Gastroesophageal sphincter (tissue), 4 donors: ENCODE results near the gene DDAH2. TPM values are rescaled to one million over a fixed set of nuclear protein-coding genes. Genes with fewer than 3 reads are reported as not detected.
A peak's percentile ranks its signal among the peaks of the same experiment; 100 is the strongest.

Experiments
- ATAC-seq: fragments of 150-250 bp; one replicate; pipeline ENCODE4 v1.9.1; 2016; ENCODE audit warnings: mild to moderate bottlenecking, moderate library complexity
- H3K27ac ChIP-seq, 4 donors: fragments of 200-600 bp; sonication (generic) in 3 of 4; 1 replicate in 3 of 4; 2 replicates in 1 of 4; pipeline ENCODE4 v1.5.1; 2016 to 2019
- H3K27me3 ChIP-seq: fragments of 200-600 bp; sonication (generic); one replicate; pipeline ENCODE4 v1.5.1; 2019
- H3K36me3 ChIP-seq, 2 donors: fragments of 200-600 bp; sonication (generic); one replicate each; pipeline ENCODE4 v1.5.1; 2019; ENCODE audit warnings: control low read depth in 1 of 2
- H3K4me1 ChIP-seq, 3 donors: fragments of 200-600 bp; sonication (generic); 1 replicate in 2 of 3; 2 replicates in 1 of 3; pipeline ENCODE4 v1.5.1; 2016 to 2019; ENCODE audit warnings: control low read depth in 2 of 3
- H3K4me3 ChIP-seq, 2 donors: fragments of 200-600 bp; sonication (generic); one replicate each; pipeline ENCODE4 v1.5.1; 2019; ENCODE audit warnings: mild to moderate bottlenecking in 1 of 2, moderate library complexity in 1 of 2
- H3K9me3 ChIP-seq, 3 donors: fragments of 200-600 bp; sonication (generic); one replicate each; pipeline ENCODE4 v1.5.1; 2017 to 2019; ENCODE audit warnings: control low read depth in 2 of 3
- EP300 ChIP-seq: sonication (generic); formaldehyde crosslinking; IDR thresholded peaks from one replicate; pipeline ENCODE4 v1.6.1; 2017; ENCODE audit warnings: antibody characterized with exemption, mild to moderate bottlenecking
- POLR2A ChIP-seq, 2 donors: fragments of 450-650 bp; IDR thresholded peaks; one replicate each; pipeline ENCODE4 v1.6.1; 2017; ENCODE audit warnings: antibody characterized with exemption in 2 of 2, mild to moderate bottlenecking in 2 of 2, moderate library complexity in 1 of 2
- POLR2AphosphoS5 ChIP-seq: sonication (generic); formaldehyde crosslinking; IDR thresholded peaks from one replicate; pipeline ENCODE4 v1.6.1; 2017; ENCODE audit warnings: antibody characterized with exemption
- WGBS, 2 donors: methylation state at CpG; one replicate each; pipeline ENCODE4 v1.1.5; 2018; ENCODE audit warnings: low coverage in 1 of 2; 5-methylcytosine and 5-hydroxymethylcytosine counted together
- total RNA-seq, 4 donors: library from RNA; depleted of rRNA; stranded (reverse); fragments of >200 nt; gene quantifications; one replicate each; pipeline ENCODE4 v1.1.0, GENCODE V29; 2016
- TF ChIP-seq, protein P1 (sequence below), 4 experiments: fragments of 200-600 bp in 2 of 4; fragments of 450-650 bp in 2 of 4; sonication (generic) in 1 of 4; IDR thresholded peaks; one replicate each; pipeline ENCODE4 v1.5.1; 2017 to 2019; ENCODE audit warnings: antibody characterized with exemption in 4 of 4, mild to moderate bottlenecking in 2 of 4, moderate library complexity in 2 of 4

The DDAH2 gene
- total RNA-seq, 4 donors from 2014 or later, result 75.6 to 127 (median 99.0) TPM

GRCh38 chr6:31705931-31706330, 23.2 kb downstream of the DDAH2 start:
- no peaks in the 10 kb centered on the region for H3K36me3 ChIP-seq
- TF ChIP-seq EP300 (no peak), POLR2AphosphoS5 (no peak), POLR2A (IDR thresholded peaks at IDR 0.05) (no peak)
- TF ChIP-seq, protein P1, sequence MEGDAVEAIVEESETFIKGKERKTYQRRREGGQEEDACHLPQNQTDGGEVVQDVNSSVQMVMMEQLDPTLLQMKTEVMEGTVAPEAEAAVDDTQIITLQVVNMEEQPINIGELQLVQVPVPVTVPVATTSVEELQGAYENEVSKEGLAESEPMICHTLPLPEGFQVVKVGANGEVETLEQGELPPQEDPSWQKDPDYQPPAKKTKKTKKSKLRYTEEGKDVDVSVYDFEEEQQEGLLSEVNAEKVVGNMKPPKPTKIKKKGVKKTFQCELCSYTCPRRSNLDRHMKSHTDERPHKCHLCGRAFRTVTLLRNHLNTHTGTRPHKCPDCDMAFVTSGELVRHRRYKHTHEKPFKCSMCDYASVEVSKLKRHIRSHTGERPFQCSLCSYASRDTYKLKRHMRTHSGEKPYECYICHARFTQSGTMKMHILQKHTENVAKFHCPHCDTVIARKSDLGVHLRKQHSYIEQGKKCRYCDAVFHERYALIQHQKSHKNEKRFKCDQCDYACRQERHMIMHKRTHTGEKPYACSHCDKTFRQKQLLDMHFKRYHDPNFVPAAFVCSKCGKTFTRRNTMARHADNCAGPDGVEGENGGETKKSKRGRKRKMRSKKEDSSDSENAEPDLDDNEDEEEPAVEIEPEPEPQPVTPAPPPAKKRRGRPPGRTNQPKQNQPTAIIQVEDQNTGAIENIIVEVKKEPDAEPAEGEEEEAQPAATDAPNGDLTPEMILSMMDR (IDR thresholded peaks at IDR 0.05), result no peak
- WGBS, 2 donors, result 82 to 96% methylated on average over 3 to 5 of the region's 6 CpGs

DNA sequence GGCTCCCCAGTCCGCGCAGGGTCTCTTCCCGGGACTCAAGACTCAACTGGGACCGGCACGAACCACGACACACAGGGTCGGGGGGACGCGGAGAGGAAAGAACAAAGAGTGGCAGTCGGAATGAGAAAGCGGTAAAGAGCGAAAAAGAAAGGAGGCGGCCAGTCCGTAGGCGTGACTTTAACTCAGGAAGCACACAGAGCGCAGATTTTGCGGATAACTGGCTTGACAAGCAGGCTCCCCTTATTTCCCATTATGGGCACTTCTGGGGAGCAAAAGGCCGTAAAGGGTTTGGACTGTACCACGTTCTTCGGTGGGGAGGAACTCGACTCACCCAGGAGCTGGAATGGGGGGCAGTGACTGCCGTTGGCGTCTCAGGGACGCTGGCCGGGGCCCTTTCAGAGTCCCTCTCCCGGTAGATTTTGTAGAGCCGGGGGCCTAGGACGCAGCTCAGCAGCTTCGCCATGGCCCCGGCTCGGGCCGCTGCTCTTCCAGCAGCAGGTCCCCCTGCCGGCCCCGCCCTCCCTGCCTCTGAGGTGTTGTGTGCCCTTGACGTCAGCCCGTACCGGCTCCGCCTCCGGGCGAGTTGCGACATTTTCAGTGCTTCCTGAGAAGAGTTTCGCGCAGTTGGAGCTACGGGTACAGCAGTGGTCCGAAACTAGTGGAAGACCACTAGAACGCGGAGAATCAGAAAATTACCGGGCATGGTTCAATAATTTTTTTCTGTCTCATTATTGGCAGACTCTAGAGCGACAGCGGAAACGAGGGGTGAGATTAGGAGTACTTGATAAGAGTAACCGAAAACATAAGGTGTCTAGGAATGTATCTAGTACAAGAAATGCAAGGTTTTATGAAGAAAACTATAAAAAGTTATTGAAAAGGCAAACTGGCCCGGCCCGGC, 26.0 kb downstream of the DDAH2 start, which contains the start of gene ABHD16A:
TSS of gene ABHD16A (minus strand) at position 506 of the 898 bp plus-strand sequence. CDS start at position 463, 43 bp downstream.
- WGBS, 2 donors, result 2 to 3% methylated on average over 23 to 26 of the region's 54 CpGs
- TF ChIP-seq, protein P1 (IDR thresholded peaks at IDR 0.05), result peak in 3 of 4 experiments; percentile 14 to 40 (median 31)
- TF ChIP-seq POLR2AphosphoS5, result peak; percentile 97
- no peak for TF ChIP-seq EP300
- TF ChIP-seq POLR2A (IDR thresholded peaks at IDR 0.05), result peak; percentile 93 to 97
- Histone ChIP-seq H3K27ac (peak within 1 kb of the TSS; percentile 87 to 97 (median 94)), H3K9me3 (no peaks in the 10 kb centered on the region), H3K36me3 (peaks cover 0 to 25% of the 10 kb centered on the region in 2 donors), H3K27me3 (no peaks in the 10 kb centered on the region), H3K4me3 (peak within 1 kb of the TSS; percentile 58 to 98), H3K4me1 (peaks cover 6 to 37% (median 19%) of the 10 kb centered on the region in 3 donors)
- peak; percentile 98 for ATAC-seq

More at GRCh38 chr6:31705931-31706330, 23.2 kb downstream of the DDAH2 start:
- Histone ChIP-seq H3K27me3 (peaks cover 8% of the 10 kb centered on the region), H3K9me3 (no peaks in the 10 kb centered on the region), H3K4me3 (no peak overlapping the region), H3K27ac (no peak overlapping the region), H3K4me1 (peaks cover 6 to 22% (median 16%) of the 10 kb centered on the region in 3 donors)
- no peak for ATAC-seq

DNA sequence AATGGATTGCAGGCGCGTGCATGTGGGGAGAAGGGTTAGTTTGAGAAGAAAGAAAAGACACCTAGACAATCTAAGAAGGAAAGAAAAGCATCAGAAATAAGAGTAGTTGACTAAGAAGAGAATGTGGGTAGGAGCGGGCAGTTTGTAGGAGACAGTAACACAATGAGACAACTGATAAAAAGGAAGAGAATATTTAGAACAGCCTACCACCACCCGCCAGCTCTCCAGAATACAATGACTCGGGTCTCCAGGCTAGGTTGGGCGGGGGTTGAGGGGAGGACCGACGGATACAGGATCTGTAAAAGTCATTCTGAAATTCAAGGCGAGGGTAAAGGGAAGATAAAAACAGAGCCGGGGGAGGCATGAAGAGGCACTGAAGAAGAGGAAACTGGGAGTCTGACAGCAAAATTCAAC, 26.7 kb downstream of the DDAH2 start:
- H3K36me3 ChIP-seq, result peaks cover 0 to 30% of the 10 kb centered on the region in 2 donors
- H3K4me1 ChIP-seq, result peaks cover 6 to 37% (median 19%) of the 10 kb centered on the region in 3 donors
- H3K9me3 ChIP-seq, result no peaks in the 10 kb centered on the region
- 1 to 3% methylated on average over 6 to 8 of the region's 10 CpGs for WGBS, 2 donors
- no peak for TF ChIP-seq EP300
- no peak for TF ChIP-seq POLR2A (IDR thresholded peaks at IDR 0.05)
- no peak for TF ChIP-seq POLR2AphosphoS5
- TF ChIP-seq, protein P1 (IDR thresholded peaks at IDR 0.05), result no peak
- no peak for ATAC-seq
- peak overlapping the region; percentile 58 to 98 for H3K4me3 ChIP-seq
- peak overlapping the region; percentile 87 to 97 (median 94) for H3K27ac ChIP-seq
- no peaks in the 10 kb centered on the region for H3K27me3 ChIP-seq

DNA sequence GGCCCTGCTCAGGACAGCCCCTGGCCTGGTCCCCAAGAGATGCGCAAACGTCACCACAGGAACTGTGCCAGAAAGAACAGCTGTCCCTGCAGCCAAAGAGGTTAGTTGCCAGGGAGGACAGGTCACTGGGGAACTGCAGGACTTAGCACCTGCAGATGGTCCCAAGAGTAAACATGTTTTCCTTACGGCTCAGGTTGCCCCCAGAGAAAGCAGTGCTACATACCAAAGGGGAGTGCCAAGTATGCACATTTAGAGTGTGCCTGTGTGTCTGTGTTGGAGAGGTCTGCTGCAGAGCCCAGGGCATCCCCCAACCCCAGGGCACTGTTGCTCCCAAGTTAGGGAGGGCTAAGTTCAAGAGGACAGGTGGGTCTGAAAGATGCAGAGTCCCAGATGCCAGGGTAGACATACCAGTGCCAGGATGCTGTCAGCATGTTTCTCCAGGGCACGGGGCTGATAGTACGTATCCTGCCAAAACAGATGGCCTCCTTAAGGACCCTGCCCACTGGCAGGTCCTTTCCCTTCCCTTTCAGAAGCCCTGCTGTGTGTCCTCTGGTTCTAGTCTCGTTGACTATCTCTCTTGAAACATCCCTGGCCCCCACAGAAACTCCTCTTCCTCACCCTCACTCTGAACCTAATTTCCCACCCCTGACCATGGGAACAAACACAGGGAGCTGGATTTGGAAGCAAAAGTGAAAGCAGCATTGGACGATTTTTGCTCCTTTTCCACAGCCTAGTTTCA, 27.3 kb downstream of the DDAH2 start:
- Histone ChIP-seq H3K4me1 (peaks cover 6 to 37% (median 19%) of the 10 kb centered on the region in 3 donors), H3K9me3 (no peaks in the 10 kb centered on the region), H3K27ac (peak overlapping the region; percentile 87 to 97 (median 94)), H3K27me3 (no peaks in the 10 kb centered on the region), H3K36me3 (peaks cover 0 to 36% of the 10 kb centered on the region in 2 donors), H3K4me3 (peak overlapping the region; percentile 58 to 98)
- TF ChIP-seq, protein P1 (IDR thresholded peaks at IDR 0.05), result no peak
- TF ChIP-seq POLR2AphosphoS5 (no peak), EP300 (no peak), POLR2A (IDR thresholded peaks at IDR 0.05) (no peak)
- 5 to 11% methylated on average over 4 to 5 of the region's 7 CpGs for WGBS, 2 donors
- no peak for ATAC-seq
